Left renal cortex interstitium (tissue), 4 donors: Measurements from ENCODE around the gene IL1RAP. TPM values are rescaled to one million over a fixed set of nuclear protein-coding genes. Genes with fewer than 3 reads are reported as not detected.
"Not testable (repeated sequence)": the region's sequence is repeated elsewhere in the genome, so short reads cannot be mapped to it uniquely, and the experiment has no call there.

Source experiments
- DNase-seq, 4 donors: peaks; one replicate each; pipeline ENCODE4 v3.0.0-alpha.2; 2013; ENCODE audit warnings: low read depth in 4 of 4, low spot score in 2 of 4, missing footprints in 1 of 4
- polyA plus RNA-seq, 4 donors: library from polyadenylated mRNA; unstranded; fragments of 120-200 nt; gene quantifications; one replicate each; pipeline ENCODE4 v1.2.1, GENCODE V29; 2013; ENCODE audit not compliant: insufficient read length in 4 of 4

The IL1RAP gene
- polyA plus RNA-seq, 4 donors: 14.4 to 30.6 (median 20.9) TPM

DNA sequence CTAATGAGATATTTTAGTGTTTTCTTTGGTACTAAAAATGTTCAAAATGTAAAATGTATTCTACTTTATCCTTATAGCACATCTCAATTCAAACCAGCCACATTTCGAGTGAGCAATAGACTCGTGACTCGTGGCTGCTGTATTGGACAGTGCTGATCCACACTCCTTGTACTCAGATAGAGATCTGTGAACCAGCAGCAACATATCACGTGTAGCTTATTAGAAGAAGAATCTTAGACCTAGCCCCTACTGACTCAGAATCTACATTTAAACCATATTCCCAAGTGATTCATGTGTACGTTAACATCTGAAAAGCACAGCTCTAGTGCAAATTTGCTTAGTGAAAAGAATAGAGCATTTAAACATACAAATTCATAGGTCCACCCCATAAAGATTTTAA lies 130.9 kb downstream of the IL1RAP start:
- DNase-seq: no peak

DNA sequence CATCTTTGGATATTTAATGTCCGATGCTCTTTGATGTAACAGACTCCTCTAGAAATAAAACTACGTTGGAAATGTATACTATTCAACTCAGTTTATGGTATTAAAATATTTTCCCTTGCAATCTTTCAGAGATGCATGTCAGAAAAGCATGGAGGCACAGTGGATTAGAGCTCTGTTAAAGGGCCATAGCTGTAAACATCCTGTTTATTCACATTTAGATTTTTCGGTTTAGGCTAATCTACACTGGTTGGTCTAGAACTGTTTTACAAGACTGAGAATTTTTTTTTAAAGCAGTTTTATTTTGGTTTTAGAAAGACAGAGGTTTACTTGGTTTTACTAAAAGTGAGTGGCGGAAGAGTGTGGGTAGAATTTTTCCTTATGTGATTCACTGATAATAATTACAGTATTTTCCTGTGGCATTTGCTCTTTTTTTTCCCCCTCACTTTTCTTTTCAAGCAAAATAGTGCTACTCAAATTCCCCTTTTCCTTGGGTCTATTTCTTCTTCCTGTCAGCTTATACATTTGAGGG lies 132.1 kb downstream of the IL1RAP start:
- no peak for DNase-seq

DNA sequence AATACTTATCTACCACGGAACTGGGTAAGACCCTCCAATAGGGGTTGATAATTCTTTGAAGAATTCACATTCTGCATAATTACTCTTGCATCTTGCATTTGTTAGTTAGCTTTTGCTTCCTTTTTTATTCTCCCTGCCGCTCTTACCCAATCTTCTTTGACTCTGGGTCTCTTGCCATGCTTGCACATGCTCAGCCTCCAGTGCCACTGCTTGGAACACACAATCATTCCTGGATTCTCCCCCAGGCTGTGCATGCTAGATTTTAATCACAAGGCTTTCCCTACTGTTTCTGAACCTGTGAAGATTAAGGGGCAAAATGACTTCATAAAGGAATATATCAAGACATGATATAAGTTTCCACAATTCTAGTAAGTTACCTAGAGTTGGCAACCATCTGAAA lies 133.1 kb downstream of the IL1RAP start:
- no peak for DNase-seq

DNA sequence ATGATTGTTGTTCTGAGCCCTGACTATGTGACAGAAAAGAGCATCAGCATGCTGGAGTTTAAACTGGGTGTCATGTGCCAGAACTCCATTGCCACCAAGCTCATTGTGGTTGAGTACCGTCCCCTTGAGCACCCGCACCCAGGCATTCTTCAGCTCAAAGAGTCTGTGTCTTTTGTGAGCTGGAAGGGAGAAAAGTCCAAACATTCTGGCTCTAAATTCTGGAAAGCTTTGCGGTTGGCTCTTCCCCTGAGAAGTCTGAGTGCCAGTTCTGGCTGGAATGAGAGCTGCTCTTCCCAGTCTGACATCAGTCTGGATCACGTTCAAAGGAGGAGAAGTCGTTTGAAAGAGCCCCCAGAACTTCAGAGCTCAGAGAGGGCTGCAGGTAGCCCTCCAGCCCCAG lies 142.0 kb downstream of the IL1RAP start:
- no peak for DNase-seq

DNA sequence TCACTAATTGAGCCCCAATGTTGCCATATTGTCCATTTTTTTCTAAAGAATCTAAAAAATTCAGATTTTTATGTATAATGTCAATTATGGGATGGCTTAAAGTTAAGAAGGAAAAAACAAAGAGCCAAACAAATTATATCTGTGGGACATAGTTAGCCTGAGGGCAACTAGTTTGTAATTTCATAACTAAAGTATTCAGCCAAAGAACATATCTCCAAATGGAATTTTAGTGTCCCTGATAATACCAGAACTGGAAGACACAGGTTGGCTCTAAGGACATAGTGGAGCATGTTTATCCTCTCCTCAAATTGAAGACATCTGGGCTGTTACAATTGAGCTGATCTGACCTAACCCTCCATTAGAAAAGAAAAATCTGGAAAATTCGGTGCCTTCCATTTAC lies 144.2 kb downstream of the IL1RAP start:
- DNase-seq: no peak

DNA sequence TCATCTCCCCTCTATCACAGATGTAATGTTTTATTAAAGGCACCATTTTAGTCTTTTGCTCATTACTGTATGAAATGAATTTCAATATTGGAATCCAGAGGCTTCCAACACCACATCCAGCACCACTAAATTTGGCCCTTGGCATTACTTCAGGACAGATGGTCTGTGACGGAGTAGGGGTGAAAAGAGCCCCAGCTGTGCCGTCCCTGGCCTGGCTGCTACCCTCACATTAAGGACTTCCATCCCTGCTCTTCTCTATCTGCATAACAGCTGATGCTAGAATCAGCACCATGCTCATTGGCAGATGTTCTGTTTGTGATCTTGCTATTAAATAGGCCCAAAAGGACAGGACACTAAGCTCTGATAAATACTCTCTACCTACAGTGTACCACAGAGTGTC lies 152.9 kb downstream of the IL1RAP start:
- DNase-seq: no peak

DNA sequence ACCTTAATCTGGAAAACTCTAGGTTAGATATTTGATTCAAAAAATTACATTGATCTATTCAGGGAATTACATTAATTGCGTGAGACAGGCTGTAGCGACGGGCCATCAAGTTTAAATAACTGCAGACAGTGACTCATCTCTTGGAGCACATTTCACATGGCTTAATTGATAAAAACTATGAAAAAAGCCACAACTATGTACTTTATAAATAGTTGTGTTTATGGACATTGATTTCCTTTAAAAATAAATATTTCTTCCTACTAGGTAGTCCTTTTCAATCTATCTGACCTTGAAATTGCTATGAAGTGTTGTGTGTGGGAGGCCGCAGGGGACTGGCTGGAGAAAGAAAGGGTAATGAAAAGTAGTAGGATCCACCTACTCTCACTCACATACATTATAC lies 157.8 kb downstream of the IL1RAP start:
- DNase-seq: no peak

DNA sequence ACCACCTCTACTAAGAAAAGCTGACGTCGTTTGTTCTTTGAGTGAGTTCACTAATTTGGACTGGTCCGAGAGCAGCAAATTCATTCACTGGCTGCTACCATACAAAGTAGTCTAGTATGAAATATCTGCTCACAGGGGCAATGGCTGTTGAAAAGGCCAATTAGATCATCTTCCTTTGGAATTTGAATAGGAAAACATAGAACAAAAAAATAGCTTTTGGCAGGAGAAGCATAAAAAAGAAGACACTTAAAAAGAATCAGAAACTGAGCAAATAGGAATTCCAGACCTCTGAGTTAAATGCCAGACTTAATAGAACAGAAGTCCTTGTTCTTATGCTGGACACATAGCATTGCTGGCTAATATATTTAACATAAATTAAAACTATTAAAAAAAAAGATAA lies 159.3 kb downstream of the IL1RAP start:
- no peak for DNase-seq

DNA sequence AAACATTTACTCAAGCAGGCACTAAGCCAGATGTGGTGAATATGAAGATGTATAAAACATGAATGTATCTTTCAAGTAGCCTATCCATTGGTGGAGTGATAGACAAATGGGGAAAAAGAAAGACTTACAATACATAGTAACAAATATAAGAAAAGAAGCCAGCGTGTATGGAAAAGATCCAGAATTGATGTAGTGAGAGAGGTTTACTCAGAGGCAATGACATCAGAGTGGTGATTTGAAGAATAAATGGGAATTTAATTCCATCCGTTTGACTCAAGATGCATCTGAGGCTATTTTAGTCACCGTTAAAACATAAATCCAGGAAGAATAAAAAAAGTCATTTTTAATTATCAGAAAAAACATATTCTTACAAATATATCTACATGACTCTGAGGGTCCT lies 162.6 kb downstream of the IL1RAP start:
- DNase-seq: no peak

DNA sequence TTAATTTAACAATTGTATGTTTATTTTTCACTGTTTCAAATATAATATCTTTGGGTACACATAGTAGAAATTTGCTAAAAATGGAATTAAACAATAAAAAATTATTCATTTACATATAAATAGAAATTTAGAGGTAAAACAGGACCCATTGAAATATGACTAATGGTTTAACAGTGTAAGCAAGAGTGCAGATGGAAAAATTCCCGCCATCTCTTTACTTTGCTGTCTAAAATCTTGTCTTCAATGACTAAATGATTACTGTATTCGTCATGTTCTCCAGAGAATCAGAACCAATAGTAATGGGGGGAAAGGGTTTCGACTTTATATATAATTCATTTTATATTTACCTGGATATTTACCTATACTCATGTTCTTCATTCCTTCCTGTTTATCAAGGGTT lies 163.1 kb downstream of the IL1RAP start:
- DNase-seq: no peak

DNA sequence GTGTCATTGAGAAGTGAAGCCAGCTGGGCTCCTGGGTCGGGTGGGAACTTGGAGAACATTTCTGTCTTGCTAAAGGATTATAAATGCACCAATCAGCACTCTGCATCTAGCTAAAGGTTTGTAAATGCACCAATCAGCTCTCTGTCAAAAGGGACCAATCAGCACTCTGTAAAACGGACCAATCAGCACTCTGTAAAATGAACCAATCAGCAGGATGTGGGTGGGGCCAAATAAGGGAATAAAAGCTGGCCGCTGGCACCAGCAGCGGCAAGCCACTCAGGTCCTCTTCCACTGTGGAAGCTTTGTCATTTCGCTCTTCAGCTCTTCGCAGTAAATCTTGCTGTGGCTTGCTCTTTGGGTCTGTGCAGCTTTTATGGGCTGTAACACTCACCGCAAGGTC lies 164.0 kb downstream of the IL1RAP start:
- DNase-seq: not testable (repeated sequence)

DNA sequence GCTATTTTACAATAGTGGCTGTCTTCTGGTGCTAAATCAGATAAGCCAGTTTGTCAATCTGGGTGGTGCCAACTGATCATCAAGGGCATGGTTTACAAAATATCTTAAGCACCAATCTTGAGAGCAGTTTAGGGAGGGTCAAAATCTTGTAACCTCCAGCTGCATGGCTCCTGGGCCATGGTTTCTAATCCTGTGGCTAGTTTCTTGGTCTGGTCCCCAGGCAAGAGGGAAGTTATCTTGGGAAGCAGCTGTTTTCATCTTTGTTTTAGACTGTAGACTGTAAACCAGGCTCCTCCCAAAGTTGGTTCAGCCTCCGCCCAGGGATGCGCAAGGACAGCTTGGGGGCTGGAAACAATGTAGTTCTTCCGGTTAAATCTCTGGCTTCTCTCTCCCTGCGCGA lies 166.8 kb downstream of the IL1RAP start:
- no peak for DNase-seq

DNA sequence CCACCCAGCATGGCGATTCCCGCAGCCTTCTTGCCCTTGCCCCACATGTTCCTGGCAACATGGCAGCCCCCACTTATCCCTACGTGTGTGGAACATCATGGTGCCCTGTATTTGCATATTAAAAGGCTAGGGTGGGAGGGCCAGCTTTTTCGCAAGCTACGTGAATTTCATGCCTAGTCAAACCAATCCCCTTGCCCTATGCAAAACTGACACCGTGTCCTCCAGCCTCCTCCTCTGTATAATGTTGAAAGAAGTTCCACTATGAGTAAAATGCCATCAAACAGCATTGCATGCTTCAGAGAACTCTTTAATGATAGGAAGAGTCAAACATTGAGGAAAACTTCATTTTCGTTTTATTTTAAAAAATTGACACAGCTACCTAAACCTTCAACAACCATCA lies 170.9 kb downstream of the IL1RAP start:
- DNase-seq: no peak

DNA sequence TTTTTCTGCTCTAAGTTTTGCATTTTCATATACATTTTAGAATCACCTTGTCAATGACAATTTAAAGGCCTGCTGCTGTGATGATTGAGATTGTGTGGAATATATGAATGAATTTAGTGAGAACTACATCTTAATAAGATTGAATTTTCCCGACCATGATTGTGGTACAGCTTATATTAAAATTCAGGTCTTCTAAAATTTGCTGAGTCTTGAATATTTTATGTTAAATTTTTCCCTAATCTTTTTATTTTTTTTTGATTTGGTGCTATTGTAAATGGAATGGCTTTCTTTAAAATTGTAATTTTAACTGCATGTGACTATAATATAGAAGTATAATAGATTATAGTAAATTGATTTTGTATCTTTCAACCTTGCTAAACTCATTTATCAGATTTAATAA lies 172.1 kb downstream of the IL1RAP start:
- no peak for DNase-seq

DNA sequence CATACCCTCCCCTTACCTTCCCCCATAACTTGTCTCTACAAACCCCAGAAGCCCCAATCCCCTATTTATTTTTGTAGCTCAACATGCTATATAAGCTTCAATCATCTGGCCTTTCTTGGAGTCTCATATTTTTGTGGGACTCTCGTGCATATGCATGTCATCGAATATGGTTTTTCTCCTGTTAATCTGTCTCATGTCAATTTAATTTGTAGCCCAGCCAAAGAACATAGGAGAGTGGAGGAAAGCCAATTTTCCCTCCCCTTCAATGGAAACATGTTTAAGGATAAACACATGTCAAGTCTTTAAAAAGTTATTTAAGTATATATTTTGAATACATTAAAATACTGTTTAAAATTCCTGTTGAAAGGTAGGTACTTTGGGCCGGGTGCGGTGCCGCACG lies 176.4 kb downstream of the IL1RAP start:
- no peak for DNase-seq

DNA sequence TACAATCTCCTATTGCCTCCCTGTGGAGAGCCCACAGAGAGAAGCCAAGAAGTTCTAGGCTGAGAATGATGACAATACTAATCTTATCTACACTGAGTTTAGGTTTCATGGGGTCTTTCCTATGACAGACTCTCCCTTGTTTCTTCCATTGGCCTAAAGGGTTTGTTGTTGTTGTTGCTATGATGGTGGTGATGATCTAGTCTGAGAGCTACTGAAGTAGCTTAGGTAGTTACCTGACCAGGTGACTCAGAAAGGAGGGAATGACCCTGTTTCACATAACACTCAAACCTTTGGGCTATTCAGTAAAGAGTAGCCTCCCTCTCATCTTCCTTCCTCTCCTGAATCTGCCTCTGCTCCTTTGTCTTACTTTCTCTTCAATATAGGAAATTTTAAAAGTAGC lies 178.4 kb downstream of the IL1RAP start:
- DNase-seq: no peak

DNA sequence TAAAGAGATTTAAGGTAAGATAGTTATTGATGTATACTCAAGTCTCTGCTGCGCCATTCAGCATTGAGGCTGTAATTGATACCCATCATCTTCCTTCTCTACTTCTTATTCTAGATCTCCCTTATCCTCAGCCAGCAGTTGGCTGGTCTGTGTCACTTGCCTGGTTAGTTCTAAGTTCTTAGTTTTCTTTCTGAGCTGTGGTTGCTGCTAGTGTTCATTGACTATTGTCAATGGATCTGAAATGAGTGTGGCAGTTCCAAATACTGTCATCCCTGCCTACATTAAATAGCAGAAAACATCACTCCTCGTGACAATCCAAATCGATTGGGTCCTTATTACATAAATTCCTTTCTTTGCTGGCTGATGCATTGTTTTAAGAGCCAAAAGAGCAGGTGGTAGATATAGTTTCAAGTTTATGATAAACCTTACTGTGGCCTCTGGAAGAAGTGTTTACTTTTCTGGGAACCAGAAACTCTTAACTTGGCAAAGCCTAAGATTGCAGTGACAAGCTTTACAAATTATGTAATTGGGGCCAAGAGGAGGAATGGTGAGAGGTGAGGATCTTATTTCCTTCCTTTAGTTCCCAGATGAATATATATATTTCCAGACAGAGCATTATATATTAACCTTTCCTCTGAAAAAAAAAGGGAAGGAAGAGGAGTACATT lies 180.6 kb downstream of the IL1RAP start:
- DNase-seq: no peak

DNA sequence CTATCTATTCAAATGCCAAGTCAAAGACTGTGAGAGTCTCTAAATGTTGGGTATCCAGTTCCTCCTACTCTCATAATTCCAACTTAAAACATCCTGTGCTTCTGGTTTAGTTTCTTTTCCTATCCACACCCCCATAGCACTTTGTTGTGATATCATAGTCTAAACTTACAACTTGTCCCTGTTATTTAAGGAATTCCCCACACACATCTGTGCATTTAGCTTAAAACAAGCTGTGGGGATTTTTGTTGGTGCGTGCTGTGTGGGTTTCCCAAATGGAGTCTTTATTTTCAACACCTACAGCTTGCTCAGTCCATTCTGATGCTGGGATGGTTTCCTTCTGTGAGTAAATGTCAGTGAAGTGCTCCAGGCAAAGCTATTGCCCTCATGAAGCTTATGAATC lies 181.3 kb downstream of the IL1RAP start:
- DNase-seq: no peak

DNA sequence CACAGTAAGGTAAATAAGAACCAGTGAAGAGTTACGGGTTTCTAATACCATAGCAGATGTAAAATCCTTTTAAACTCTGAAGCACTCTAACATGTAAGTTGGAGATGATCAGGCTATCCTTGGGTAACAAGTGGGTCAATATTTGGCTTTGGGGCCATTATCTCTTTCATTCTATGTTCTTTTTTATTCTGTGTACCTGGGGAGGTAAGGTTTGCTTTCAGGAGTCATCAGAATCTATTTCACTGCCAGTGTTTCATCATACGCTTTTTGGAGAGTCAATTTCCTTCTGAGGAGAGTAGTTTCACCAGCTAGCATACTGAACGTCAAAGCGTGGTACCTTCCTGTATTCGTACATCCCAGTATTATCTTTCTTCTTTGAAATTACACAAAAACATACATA lies 182.1 kb downstream of the IL1RAP start:
- DNase-seq: no peak

DNA sequence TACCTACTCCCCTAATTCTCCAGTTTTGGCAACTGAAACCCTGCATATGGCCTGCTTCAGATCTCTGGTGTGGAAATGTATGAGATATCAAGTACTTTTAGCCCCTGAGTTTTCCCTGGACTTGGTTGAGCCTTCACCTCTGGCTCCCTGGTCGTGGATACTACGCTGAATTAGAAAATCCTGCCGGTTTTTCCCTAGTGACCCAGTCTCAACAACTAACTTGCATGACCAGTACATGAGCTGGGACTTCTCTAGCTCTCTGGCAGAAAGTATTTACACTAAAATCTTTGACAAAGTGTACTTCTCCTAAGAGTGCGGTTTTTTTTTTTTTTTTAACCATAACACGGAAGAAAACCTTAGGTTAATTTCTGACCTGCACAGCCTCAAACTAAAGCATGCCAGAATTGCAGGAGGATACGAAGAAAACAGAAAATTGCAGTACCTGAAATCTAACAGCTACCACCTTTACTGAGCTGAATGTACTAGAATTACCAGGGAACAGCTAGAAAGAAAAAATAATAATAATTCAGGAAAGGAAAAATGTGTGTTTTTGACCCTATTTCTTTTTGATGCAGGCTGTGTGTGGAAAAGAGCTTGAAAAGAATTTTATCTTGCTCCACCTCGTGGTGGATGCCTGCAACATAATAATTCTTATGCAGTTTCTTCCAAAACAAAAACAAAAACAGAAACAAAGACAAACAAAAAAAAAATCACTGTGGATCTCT lies 183.1 kb downstream of the IL1RAP start:
- no peak for DNase-seq

DNA sequence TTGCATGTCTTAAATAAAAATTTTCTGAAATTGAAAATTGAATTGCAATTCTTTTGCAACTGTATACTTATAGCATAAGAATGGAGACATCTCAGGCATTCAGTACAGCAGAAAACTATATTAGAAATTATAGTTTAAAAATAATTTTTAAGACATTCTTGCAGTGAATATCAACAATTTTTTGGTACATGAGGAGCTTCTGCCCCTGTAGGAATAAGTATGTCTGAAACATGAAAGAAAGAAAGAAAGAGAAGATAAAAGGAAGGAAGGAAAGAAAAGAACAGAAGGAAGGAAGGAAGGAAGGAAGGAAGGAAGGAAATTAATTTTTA lies 183.6 kb downstream of the IL1RAP start:
- no peak for DNase-seq

DNA sequence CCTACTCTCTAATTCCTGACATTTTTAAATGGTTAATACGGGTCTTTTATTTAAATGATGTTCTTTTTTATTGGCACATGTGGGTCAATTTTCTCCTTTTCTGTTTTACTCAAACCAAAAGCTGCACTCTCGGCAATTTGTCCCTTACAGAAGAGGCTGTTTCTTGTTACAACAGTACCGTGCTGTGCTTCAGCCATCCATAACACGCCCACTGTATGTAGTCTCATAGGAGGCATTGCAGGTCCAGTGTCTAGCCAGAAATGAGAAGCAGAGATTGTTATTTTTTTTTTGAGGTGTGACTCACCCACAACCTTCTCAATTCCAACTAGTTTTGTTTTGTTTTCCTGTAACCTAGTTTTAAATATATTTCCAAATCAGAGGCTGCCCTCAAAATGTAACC lies 184.0 kb downstream of the IL1RAP start:
- DNase-seq: no peak

DNA sequence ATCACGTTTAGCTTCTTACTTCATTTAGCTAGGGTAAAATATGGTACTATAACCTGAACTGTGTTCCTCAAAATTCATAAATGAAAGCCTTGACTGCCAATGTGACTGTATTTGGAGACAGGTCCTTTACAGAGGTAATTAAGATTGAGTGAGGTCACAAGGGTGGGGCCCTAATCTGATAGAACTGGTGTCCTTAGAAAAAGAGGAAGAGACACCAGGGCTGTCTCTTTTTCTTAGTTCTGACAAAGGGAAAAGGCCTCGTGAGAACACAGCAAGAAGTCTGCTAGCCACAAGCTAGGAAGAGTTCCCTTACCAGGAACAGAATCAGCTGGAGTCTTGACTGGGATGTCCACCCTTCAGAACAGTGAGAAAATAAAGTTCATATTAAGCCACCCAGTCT lies 185.9 kb downstream of the IL1RAP start:
- DNase-seq: no peak
